ENCODE measurements around the gene MRPS24. TPM values are rescaled to one million over a fixed set of nuclear protein-coding genes. Genes with fewer than 3 reads are reported as not detected.

The MRPS24 gene
- total RNA-seq, 1 donor from 2014 or later: 73.1 TPM

DNA sequence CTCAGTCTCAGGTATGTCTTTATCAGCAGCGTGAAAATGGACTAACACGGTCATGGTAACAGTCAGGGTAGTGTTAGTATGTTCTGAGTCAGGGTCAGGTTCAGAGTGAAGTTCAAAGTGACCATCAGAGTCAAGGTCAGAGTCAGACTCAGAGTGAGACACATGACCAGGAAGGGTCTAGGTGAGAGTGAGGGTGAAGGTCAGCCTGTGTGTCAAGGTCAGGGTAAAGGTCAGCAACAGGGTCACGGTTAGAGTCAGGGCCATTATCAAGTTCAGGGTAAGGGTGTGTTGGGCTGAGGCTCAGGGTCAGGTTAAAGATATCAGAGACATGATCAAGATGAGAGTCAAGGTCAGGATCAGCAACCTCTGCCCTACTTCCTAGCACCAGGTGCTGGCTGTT is 4.0 kb downstream of the MRPS24 start:
- peaks cover 35% of the 10 kb centered on the region for H3K36me3 Mint-ChIP-seq (ENCODE audit: low read depth)
- no peak overlapping the region for H3K27ac Mint-ChIP-seq

DNA sequence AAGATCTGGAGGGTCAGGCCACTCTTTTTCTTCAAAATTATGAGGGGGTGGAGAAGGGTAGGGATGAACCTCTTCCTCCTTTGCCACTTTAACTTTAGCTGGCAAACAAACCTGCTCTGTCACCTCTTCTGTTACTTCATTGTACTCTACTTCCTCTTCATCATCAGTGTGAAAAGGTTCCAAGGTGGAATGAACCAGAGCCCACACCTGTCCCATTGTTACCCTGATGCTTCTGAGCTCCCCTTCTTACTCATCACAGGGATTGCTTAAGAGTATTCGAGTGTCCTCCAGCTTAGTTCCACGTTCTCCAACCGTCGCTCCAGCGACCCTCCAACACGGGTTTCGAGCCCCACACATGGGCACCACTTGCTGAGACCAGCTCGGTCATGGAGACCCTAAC is 5.2 kb downstream of the MRPS24 start:
- ATAC-seq (ENCODE audit: low read depth) (no peak), DNase-seq (no peak)
- CTCF ChIA-PET: no interaction called here
- Mint-ChIP-seq H3K9me3 (no peaks in the 10 kb centered on the region), H3K27me3 (no peaks in the 10 kb centered on the region), H3K4me3 (no peak overlapping the region), H3K36me3 (ENCODE audit: low read depth) (peaks cover 32% of the 10 kb centered on the region), H3K27ac (no peak overlapping the region), H3K4me1 (peaks cover 11% of the 10 kb centered on the region)
- intact Hi-C loops (cut with micrococcal nuclease): loop anchor here (10.0 kb wide), 1 partner anchor 1901 kb away; no protein-coding TSS in a partner anchor
- TF ChIP-seq, protein P1, sequence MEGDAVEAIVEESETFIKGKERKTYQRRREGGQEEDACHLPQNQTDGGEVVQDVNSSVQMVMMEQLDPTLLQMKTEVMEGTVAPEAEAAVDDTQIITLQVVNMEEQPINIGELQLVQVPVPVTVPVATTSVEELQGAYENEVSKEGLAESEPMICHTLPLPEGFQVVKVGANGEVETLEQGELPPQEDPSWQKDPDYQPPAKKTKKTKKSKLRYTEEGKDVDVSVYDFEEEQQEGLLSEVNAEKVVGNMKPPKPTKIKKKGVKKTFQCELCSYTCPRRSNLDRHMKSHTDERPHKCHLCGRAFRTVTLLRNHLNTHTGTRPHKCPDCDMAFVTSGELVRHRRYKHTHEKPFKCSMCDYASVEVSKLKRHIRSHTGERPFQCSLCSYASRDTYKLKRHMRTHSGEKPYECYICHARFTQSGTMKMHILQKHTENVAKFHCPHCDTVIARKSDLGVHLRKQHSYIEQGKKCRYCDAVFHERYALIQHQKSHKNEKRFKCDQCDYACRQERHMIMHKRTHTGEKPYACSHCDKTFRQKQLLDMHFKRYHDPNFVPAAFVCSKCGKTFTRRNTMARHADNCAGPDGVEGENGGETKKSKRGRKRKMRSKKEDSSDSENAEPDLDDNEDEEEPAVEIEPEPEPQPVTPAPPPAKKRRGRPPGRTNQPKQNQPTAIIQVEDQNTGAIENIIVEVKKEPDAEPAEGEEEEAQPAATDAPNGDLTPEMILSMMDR (IDR thresholded peaks at IDR 0.05): no peak
- POLR2A ChIA-PET: interaction anchor here (0.8 kb wide), 1 partner anchor 611 kb away, joined by 7 read pairs; no protein-coding TSS in a partner anchor

More for the DNA sequence above, 4.0 kb downstream of the MRPS24 start:
- Mint-ChIP-seq H3K4me1 (peaks cover 20% of the 10 kb centered on the region), H3K9me3 (no peaks in the 10 kb centered on the region), H3K27me3 (no peaks in the 10 kb centered on the region), H3K4me3 (no peak overlapping the region)
- intact Hi-C loops (cut with micrococcal nuclease): loop anchor here (5.0 to 10.0 kb wide), 3 partner anchors 42 to 1983 kb away; partner anchors contain the start of gene URGCP
- CTCF ChIA-PET: no interaction called here
- ATAC-seq (ENCODE audit: low read depth): no peak
- no peak for DNase-seq
- TF ChIP-seq, protein P1 (IDR thresholded peaks at IDR 0.05): no peak
- POLR2A ChIA-PET: no interaction called here

DNA sequence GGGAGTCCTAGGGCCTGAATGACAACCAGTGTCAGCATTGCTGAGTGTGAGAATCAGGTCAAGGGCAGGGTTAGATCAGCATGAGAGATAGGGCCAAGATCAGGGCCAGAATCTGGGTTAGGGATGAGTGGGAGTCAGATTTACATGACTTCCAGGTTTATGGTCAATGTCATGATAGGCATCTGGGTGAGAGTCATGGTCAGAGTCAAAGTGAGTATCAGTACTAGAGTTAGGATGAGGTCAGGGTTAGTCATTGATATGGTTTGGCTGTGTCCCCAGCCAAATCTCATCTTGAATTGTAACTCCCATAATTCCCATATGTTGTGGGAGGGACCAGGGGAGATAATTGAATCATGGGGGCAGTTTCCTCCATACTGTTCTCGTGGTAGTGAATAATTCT is 12.3 kb downstream of the MRPS24 start:
- intact Hi-C loops (cut with micrococcal nuclease): no loop called here
- H3K27ac Mint-ChIP-seq: no peak overlapping the region
- no peak overlapping the region for H3K4me3 Mint-ChIP-seq
- H3K4me1 Mint-ChIP-seq: no peaks in the 10 kb centered on the region
- TF ChIP-seq, protein P1 (IDR thresholded peaks at IDR 0.05): no peak
- H3K9me3 Mint-ChIP-seq: no peaks in the 10 kb centered on the region
- no peaks in the 10 kb centered on the region for H3K36me3 Mint-ChIP-seq (ENCODE audit: low read depth)
- DNase-seq (no peak), ATAC-seq (ENCODE audit: low read depth) (no peak)
- POLR2A ChIA-PET: no interaction called here
- H3K27me3 Mint-ChIP-seq: no peaks in the 10 kb centered on the region
- CTCF ChIA-PET: no interaction called here

DNA sequence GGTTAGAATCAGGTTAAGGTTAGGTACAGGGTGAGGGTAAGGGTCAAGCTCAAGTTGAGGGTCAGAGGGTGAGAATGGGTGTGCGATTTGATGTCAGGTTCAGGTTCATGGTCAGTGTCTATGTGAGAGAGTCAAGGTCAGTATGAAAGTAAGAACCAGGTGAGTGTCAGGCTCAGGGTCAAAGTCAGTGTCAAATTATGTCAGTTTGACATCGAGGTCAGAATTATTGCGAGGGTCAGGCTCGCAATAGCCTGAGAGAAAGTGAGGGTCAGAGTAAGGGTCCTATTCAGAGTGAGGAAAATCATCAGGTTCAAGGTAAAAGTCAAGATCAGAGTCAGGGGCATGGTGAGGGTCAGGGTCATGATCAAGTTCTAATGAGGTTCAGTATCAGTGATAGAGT is 13.0 kb downstream of the MRPS24 start:
- no peaks in the 10 kb centered on the region for H3K27me3 Mint-ChIP-seq
- H3K27ac Mint-ChIP-seq: no peak overlapping the region
- TF ChIP-seq, protein P1 (IDR thresholded peaks at IDR 0.05): no peak
- H3K36me3 Mint-ChIP-seq (ENCODE audit: low read depth): no peaks in the 10 kb centered on the region
- intact Hi-C loops (cut with micrococcal nuclease): no loop called here
- DNase-seq (no peak), ATAC-seq (ENCODE audit: low read depth) (no peak)
- H3K4me3 Mint-ChIP-seq: no peak overlapping the region
- ChIA-PET CTCF (no interaction called here), POLR2A (no interaction called here)
- no peaks in the 10 kb centered on the region for H3K9me3 Mint-ChIP-seq
- H3K4me1 Mint-ChIP-seq: no peaks in the 10 kb centered on the region

DNA sequence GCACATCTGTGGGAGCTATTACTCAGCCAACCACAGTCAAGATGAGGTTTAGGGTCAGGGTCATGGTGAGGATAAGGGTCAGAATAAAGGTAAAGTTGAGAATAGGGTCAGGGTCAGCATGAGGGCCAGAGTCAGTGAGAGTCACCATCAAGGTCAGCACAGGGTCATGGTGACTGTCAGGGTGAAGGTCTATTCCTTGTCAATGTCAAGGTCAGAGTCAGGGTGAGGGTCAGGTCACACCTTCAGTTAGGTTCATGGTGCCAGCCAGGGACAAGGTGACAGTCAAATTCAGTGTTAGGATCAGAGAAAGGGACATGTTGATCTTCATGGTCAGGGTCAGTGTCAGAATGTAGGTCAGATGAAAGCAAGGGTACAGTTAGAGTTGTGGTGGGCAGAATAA is 14.1 kb downstream of the MRPS24 start:
- Mint-ChIP-seq H3K27ac (no peak overlapping the region), H3K9me3 (no peaks in the 10 kb centered on the region), H3K4me1 (no peaks in the 10 kb centered on the region), H3K4me3 (no peak overlapping the region), H3K27me3 (no peaks in the 10 kb centered on the region), H3K36me3 (ENCODE audit: low read depth) (no peaks in the 10 kb centered on the region)
- ATAC-seq (ENCODE audit: low read depth) (no peak), DNase-seq (no peak)
- TF ChIP-seq, protein P1 (IDR thresholded peaks at IDR 0.05): no peak
- intact Hi-C loops (cut with micrococcal nuclease): no loop called here
- ChIA-PET POLR2A (no interaction called here), CTCF (no interaction called here)
